Fibroblast of upper back skin (primary cell): ENCODE results near the gene DHRSX.
"Not testable (repeated sequence)": the region's sequence is repeated elsewhere in the genome, so short reads cannot be mapped to it uniquely, and the experiment has no call there.

Experiments
- DNase-seq: peaks from one replicate; pipeline ENCODE4 v3.0.0-alpha.2; 2013

DHRSX gene

DNA sequence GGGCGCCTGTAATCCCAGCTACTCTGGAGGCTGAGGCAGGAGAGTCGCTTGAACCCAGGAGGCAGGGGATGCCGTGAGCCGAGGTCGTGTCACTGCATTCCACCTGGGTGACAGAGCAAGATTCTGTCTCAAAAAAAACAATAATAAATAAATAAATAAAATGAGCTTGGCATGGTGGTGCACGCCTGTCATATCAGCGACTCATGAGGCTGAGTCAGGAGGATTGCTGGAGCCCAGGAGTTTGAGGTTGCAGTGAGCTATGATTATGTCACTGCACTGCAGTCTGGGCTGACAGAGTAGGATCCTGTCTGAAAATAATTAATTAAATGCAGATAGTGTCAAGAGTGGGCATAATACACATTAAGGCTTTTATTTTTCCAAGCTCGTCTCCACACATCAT is 77.5 kb downstream of the DHRSX start:
- DNase-seq: peak; percentile 7

DNA sequence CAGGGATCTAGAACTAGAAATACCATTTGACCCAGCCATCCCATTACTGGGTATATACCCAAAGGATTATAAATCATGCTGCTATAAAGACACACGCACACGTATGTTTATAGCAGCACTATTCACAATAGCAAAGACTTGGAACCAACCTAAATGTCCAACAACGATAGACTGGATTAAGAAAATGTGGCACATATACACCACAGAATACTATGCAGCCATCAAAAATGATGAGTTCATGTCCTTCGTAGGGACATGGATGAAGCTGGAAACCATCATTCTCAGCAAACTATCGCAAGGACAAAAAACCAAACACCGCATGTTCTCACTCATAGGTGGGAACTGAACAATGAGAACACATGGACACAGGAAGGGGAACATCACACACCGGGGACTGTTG is 81.4 kb downstream of the DHRSX start:
- not testable (repeated sequence) for DNase-seq

DNA sequence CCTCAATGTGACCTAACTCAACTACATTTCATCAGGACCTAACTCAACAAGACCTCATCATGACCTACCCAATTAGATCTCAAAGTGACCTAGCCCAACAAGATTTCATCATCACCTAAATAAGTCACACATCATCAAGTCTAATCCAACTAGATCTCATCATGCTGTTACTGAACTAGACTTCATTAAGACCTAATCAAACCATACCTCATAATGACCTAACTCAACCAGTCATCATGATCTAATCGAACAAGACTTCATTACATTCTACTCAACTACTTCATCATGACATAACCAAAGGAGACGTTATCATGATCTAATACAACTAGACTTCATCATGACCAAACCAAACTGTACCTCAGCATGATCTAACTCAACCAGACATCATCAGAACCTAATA is 82.8 kb downstream of the DHRSX start:
- DNase-seq: no peak

DNA sequence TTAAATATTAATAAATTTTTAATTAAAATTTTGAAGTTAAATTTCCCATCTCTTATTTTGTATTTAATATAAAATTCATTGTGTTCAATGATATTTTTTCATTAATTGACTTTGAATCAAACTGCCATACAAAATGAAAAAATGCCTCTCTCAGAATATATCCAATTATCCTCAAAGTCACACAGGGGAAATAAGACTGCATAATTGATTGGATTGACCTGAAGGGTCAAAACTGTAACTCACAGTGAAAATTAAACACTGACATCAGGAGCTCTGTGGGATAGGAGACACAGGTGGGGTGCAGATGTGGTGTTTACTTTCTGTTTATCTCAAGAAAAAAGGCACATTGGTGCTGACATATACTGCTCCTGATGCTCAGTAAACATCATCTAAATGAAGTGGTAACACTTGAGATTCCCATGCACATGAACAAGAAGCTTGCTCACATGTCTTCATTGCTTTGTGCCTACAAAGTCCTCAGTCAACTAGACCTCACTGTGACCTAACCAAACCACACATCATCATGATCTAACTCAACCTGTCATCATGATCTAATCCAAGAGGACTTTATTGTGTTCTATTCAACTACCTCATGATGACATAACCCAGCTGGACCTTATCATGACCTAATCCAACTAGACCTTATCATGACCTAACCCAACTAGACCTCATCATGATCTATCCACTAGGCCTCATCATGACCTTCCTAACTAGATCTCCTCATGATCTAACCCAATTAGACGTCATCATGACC is 83.7 kb downstream of the DHRSX start:
- no peak for DNase-seq

DNA sequence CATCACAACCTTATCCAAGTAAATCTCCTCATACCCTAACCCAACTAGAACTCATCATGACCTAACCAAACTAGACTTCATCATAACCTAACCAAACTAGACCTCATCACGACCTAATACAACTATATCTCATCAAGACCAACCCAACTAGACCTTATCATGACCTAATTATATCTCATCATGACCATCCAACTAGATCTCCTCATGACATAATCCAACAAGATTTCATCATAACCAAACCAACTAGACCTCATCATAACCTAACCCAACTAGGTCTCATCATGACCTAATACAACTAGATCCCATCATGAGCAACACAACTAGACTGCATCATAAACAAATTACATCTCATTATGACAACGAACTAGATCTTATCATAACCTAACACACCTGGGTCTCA is 86.4 kb downstream of the DHRSX start:
- DNase-seq: no peak

DNA sequence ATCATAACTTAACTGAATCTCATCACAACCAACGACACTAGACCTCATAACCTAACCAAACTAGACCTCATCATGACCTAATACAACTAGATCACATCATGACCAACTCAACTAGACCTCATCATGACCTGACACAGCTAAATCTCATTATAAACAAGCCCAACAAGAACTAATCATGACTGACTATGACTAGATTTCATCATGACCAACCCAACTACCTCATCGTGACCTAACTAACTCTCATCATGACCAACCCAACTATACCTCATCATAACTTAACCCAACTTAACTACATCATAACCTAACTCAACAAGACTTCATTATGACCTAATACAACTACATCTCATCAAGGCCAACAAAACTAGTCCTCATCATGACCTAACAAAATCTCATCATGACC is 86.8 kb downstream of the DHRSX start:
- no peak for DNase-seq

DNA sequence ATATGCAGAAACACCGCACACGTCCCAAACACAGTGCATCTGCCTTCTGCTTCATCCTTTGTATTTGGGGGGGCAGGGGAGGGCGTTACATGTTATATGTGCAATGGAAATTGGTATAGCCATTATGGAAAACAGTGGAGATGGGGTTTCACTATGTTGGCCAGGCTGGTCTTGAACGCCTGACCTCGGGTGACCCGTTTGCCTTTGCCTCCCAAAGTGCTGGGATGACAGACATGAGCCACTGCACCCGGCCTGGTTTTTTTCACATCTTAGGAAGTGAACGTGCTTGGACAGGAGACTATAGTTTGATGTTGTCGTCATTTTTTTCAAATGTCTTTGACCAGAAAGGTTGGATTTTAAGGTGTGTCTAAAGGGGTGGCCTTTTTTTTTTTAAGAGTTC is 88.6 kb downstream of the DHRSX start:
- no peak for DNase-seq

DNA sequence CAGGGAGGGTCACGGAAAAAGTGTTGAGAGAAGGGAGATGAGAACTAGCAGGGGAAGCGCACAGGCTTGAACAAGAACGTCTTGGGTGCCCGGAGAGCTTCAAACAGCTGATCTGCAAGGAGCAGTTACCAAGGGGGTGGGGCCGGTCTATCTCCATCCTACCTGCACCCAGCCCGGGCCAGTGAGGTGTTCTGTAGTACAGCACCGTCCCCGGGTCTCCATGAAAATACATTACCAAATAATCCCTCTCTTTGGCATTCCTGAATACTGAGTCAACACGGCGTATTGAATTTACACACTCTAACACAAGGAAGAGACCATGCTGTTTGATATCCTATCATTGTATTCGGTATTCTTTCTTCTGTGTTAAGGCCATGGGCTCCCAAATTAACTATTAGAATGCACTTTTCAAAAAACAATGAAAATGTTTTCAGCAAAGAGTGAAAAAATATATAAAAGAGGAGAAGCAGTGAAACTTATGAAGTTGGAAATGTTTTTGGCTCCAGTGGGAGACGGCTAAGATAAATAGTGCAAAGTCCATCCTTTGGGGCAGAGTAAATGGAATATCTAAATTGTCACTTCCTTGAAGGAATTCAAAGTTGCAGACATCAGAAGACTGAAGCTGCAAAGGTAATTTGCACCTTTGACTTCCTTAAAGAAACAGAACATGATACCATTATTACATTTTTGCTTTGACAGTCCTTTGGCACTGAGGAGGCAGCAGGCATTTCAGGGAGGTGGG is 90.3 kb downstream of the DHRSX start:
- no peak for DNase-seq

DNA sequence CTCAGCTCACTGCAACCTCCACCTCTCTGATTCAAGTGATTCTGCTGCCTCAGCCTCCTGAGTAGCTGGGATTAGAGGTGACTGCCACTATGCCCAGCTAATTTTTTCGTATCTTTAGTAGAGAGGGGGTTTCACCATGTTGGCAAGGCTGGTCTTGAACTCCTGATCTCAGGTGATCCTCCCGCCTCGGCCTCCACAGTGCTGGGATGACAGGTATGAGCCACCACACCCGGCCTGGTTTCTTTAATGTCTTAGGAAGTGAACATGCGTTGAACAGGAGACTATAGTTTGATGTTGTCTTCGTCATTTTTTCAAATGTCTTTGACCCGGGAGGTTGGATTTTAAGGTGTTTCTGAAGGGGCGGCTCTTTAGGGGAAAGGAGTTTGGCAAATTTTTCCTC is 91.0 kb downstream of the DHRSX start:
- DNase-seq: no peak

DNA sequence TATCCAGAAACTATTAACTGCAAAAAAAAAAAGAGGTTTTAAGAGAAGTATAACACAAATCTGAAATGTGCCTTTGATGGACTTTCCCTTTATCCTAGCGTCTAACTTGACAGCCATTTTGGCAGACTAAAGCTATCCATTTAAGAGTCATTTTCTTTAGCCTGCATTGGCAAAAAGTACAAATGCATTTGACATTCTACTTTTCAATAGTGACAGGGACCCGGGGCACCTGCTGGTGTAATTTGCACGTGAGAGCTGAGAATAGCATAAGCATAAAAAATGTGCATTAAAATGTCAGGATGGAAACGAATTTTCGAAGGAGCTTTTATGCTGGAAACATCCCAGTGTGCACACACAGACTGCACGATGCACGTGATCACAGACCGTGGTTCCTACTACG is 91.9 kb downstream of the DHRSX start:
- no peak for DNase-seq

DNA sequence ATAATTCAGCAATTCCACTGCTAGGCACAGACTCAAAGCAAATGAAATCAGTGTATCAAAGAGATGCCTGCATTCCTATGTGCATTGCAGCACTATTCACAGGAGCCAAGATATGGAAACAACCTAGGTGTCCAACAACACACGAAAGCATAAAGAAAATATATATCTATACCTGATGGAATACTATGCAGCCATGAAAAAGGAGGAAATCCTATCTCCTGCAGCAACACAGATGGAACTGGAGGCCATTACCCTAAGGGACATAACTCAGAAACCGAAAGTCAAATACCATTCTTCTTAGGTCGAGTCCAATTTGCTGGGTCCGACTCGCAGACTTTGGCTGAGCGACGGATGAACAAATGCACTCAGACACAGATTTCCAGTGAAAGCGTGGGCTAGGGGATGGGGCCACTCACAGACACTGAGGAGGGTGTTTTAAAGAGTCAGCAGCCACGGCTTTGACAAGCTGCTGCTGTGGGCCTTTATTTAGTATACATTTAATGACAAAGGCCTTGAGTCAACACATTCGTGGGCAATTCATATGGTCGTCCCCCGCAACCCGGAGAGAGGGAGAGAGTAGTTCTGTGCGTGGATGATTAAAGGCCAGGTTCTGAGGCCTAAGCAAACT is 93.8 kb downstream of the DHRSX start:
- no peak for DNase-seq

DNA sequence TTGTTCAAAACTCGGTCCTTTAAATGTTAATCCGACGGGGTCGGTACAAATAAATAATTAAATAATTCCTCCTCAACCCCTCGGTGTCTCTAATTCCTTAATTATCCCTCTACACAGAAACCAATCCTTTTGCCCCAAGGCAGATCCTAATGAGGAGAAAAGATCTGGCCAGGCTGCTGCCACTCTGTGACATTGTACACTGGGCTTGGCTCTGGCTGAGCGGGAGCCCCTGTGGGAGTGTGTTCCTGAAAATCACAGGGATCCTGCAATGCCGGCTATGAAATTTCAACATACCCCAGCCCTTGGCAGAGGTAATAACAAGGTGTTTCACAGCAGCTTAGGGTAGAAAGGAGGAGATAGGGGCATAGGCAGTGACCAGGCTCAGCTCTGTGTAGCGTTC is 96.0 kb downstream of the DHRSX start:
- DNase-seq: no peak

DNA sequence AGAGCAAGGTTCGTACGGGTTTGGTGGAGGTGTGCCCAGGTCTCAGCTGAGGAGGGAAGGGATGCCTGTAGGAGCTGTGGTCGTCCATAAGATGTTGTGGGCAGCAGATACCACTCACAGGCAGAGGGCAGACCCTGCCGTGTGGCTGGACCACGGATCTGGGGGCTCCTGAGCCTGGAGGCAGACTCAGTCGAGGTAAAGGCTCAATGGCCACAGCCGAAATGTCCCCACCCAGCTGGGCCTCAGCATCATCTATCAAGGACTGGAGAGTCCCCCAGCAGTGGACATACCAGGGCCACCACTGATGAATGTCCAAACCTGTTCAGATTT is 98.5 kb downstream of the DHRSX start:
- DNase-seq: no peak

DNA sequence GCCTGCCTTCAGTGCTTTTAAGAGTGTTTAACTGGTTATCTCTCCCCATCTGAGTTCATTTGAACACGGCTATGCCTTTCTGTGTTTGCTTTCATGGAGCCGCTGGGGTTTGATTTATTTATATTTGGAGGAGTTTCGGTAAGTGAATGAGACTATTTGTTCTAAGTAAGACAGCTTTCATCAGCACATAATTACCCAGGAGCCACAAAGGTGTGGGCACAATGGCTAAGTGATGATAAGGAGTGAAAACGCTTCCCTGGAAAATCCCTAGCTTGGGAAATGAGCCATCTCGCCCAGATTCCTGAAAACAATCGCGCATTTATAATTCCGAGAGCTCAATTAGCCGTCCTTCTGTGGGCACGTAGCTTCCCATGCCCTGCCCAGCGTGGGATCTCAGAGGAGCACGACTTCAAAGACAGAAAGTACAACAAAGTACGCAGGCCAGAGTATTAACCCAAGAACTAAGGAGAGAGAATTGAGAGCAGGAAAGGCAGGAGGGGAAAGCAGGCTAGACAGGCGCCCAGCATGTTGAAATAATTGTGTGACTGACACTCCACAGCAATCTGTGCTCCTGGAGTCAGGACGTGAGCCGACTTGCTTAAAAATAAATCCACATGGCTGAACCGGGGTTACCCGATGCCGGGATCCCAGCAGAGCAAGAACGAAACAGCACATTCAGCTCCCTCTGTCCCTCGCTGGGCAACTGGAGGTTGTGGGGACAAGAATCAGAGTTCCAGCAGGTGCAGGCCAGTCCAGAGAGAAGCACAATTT is 99.0 kb downstream of the DHRSX start:
- peak; percentile 28 for DNase-seq

DNA sequence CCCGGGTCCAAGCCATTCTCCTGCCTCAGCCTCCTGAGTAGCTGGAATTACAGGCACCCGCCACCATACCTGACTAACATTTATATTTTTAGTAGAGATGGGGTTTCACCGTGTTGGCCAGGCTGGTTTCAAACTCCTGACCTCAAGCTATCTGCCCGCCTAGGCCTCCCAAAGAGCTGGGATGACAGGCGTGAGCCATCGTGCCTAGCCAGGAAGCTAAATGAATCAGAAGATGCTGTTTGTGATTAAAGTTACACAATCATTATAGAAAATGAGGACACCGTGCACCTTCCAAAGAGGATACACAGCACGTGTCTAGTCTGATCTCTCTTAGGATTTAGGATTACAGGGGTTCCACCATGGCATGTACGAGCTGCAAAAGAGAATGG is 99.6 kb downstream of the DHRSX start:
- DNase-seq: peak; percentile 30

DNA sequence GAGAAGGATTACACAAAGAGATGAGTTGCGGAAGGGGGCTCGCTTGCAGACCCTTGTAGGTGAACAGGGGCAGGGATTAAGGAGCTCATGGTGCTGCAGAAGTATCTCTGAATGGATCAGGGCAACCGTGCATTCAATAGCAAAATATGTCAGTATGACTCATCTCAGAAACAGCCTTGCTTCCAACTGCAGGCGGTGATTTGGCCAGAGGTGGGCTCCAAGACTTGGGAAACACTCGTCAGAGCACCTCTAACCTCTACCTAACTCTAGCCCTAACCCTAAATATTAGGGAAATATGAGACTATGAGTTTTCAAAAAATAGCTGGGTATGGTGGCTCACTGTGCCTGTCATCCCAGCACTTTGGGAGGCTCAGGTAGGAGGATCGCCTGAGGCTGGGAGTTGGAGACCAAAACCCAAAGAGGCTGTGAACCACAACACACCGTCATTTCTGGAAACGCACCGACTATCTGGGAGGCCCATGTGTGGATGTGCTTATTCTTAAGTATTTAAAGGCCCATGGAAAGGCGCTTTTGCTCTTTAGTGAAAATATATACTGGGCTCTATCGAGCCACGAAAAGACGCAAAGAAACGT is 102.6 kb downstream of the DHRSX start:
- DNase-seq: peak; percentile 68

DNA sequence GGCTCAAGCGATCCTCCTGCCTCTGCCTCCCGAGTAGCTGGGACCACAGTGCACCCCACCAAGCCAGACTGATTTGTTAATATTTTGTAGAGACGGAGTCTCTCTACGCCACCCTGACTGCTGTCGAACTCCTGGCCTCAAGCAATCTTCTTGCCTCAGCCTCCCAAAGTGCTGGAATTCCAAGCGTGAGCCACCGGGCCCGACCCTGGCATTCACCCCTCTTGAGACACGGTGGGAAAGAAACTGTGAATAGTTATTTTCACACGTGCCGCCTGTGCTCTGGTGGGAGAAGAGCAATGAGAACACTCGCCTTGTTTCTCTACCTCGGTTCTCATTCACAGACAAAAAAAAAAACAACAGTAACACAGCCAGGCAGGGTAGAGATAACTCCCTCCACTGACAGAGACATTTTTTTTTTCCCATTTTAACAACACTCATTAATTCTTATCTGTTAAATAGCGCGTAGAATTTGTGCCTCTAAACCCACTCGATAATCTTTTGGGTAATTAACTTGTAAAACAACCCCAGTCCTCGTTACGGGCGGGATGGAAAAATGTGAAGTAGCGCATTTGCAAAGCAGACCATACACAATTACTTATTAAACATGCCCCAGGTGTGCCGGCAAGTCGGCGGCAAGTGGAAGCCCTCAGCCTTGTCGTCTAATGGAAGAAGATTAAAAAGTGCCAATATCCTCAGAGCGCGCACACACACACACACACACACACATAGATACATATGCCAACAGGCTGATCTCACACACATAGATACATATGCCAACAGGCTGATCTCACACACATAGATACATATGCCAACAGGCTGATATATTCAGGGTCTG is 103.3 kb downstream of the DHRSX start:
- no peak for DNase-seq

DNA sequence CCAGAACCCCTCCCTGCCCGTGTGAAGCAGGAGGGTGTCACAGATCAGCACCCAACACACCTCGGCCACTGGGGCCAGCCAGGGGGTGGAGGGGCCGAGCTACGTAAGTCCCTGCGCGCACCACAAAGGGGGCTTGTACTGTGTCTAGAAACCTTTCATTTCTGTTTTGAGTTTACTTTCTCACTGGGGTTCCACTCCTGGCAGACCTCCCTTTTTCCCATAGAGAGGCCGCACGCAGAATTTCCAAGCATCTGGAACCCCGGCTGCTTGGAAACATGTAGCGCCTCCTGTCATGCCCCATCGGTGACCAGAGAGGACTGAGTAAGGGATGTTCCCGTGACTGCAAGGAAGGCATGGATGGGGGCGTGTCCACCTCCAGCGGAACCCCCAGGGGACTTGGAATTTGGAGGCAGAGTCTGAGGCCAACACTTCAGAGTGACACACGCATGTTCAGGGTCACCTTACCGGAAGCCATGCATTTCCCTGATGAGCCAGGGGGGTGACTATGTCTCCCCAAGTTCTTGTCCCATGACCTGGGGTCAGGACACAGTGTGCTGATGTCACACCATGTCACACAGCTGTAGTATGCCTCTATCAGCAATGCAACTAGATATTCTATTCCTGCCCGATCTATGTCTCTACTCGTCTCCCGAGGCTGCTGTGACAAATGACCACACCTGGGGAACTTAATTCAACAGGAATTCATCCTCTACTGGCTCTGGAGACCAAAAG is 105.3 kb downstream of the DHRSX start:
- no peak for DNase-seq

DNA sequence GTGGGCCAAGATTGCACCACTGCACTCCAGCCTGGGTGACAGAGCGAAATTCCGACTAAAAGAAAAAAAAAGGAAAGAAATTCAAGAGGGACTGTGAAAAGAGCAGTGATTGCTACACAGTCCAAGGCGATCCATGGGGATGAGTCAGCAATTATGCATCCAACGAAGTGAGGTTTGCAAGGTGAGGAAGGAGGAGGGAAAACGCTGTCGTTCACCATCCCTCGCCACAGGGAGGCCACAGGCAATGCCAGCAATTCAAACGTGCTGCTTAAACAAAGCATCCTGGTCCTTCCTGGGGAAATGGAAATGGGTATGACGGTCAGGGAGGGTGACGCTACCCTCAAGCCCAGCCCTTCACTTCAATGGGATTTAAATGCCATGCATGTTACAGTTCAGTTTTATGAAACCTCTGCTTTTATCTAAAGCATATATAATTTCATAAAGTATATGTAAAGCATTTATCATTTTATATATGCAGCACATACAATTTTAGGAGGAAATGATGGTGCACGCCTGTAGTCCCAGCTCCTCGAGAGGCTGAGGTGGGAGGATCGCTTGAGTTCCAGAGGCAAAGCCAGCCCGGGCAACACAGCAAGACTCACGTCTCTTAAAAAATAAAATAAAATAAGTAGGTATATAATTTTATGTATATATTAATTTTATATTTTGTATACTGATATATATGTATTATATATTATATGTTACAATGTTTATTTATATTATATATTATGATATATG is 108.7 kb downstream of the DHRSX start:
- peak; percentile 91 for DNase-seq

DNA sequence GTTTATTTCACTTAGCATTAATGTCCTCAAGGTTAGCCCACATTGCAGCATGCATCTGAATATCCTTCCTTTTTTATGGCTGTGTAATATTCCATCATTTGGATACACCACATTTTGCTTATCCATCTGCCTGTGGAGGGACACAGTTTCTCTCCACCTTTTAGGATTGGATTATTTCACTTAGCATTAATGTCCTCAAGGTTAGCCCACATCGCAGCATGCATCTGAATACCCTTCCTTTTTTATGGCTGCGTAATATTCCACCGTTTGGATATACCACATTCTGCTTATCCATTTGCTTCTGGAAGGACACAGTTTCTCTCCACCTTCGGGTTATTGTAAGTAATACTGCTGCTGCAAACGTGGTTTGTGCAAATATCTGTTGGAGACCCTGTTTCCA is 110.0 kb downstream of the DHRSX start:
- no peak for DNase-seq

DNA sequence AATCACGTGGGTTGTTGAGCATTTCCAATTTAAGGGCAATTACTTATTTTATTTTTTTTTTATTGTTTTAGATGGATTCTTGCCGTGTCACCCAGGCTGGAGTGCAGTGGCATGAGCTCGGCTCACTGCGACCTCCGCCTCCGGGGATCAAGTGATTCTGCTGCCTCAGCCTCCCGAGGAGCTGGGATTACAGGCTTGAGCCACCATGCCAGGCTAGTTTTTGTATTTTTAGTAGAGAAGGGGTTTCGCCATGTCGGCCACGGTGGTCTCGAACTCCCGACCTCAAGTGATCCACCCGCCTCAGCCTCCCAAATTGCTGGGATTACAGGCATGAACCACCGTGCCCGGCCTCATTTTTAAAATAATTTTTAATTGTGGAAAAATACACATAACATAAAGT is 111.0 kb downstream of the DHRSX start:
- not testable (repeated sequence) for DNase-seq
